ENCODE results near the gene CCSER1.

DNA sequence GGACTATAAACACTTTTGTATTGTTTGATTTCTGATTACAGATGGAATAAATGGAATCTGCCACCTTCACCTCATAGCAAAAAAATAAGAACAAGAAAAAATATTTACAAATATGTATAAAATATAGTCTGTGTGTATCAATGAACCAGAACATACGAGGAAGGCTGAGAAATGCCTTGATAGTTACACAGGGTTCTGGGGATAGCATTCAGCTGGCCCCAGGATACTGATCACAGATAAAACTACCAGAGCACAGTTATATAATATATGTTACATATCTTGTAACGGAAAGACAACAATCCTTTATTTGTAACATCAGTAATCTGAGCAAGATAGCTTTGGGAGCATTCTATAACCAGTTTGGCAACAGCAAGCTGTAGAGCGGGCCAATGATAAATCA lies 1101.5 kb downstream of the CCSER1 start:
- TF ChIP-seq CTCF (IDR thresholded peaks at IDR 0.05) (no peak), POLR2A (IDR thresholded peaks at IDR 0.05) (no peak)
